ENCODE data around the gene TLN1. TPM values are rescaled to one million over a fixed set of nuclear protein-coding genes. Genes with fewer than 3 reads are reported as not detected.

TLN1 gene
- total RNA-seq, 4 donors from 2014 or later: 888 to 1,583 (median 1,047) TPM

DNA sequence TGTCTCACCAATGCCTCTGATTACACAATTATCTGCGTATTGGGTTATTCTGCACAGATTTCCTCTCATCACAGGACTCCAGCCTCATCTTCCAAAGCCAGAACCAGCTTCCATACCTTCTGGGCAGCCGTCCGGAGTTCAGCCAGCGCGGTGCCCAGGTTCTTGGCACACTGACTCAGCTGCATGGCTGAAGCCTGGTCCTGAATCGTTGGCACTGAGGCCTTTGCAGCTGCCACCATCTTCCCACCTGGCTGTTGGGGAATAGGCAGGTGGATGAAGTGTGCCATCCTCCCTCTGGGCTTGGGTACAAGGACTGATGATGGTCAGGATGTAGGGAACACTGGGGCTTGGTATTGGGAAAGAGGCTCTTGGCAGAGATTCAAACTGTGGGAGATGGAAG is 17.9 kb downstream of the TLN1 start:
- no peak for ATAC-seq
- peak overlapping the region; percentile 24 to 98 (median 86) for H3K27ac ChIP-seq
- no peak for TF ChIP-seq POLR2A (IDR thresholded peaks at IDR 0.05)
- TF ChIP-seq, protein P1, sequence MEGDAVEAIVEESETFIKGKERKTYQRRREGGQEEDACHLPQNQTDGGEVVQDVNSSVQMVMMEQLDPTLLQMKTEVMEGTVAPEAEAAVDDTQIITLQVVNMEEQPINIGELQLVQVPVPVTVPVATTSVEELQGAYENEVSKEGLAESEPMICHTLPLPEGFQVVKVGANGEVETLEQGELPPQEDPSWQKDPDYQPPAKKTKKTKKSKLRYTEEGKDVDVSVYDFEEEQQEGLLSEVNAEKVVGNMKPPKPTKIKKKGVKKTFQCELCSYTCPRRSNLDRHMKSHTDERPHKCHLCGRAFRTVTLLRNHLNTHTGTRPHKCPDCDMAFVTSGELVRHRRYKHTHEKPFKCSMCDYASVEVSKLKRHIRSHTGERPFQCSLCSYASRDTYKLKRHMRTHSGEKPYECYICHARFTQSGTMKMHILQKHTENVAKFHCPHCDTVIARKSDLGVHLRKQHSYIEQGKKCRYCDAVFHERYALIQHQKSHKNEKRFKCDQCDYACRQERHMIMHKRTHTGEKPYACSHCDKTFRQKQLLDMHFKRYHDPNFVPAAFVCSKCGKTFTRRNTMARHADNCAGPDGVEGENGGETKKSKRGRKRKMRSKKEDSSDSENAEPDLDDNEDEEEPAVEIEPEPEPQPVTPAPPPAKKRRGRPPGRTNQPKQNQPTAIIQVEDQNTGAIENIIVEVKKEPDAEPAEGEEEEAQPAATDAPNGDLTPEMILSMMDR (IDR thresholded peaks at IDR 0.05): no peak
- TF ChIP-seq POLR2AphosphoS5 (IDR thresholded peaks at IDR 0.05): no peak
- no peak for TF ChIP-seq EP300 (IDR thresholded peaks at IDR 0.05)
- no peaks in the 10 kb centered on the region for H3K9me3 ChIP-seq
- 52 to 84% methylated on average over 2 to 6 of the region's 6 CpGs for WGBS, 2 donors (ENCODE audit: low coverage in 1 of 2)
- no peaks in the 10 kb centered on the region for H3K27me3 ChIP-seq
- peaks cover 13 to 100% of the 10 kb centered on the region in 2 donors for H3K36me3 ChIP-seq
- H3K4me1 ChIP-seq: peaks cover 0 to 30% (median 0%) of the 10 kb centered on the region in 3 donors
- no peak overlapping the region for H3K4me3 ChIP-seq

DNA sequence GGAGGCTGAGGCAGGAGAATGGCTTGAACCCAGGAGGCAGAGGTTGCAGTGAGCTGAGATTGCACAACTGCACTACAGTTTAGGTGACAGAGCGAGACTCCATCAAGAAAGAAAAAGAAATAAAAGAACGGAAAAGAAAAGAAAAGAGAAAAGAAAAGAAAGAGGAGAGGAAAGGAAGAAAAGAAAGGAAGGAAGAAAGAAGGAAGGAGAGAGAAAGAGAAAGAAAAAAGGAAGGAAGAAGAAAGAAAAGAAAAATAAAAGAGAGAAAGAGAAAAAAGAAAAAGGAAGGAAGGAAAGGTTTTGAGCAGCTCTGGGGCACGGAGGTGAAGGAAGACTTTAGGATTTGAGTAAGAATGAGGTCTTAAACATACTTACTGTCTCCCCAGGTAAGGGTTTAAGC is 18.4 kb downstream of the TLN1 start:
- H3K4me3 ChIP-seq: no peak overlapping the region
- TF ChIP-seq POLR2A (IDR thresholded peaks at IDR 0.05): no peak
- ATAC-seq: no peak
- peaks cover 0 to 30% (median 0%) of the 10 kb centered on the region in 3 donors for H3K4me1 ChIP-seq
- H3K9me3 ChIP-seq: no peaks in the 10 kb centered on the region
- H3K27ac ChIP-seq: peak overlapping the region; percentile 24 to 98 (median 86)
- WGBS, 2 donors (ENCODE audit: low coverage in 1 of 2): 70 to 91% methylated on average over 2 to 3 of the region's 3 CpGs
- H3K27me3 ChIP-seq: no peaks in the 10 kb centered on the region
- H3K36me3 ChIP-seq: peaks cover 13 to 100% of the 10 kb centered on the region in 2 donors

DNA sequence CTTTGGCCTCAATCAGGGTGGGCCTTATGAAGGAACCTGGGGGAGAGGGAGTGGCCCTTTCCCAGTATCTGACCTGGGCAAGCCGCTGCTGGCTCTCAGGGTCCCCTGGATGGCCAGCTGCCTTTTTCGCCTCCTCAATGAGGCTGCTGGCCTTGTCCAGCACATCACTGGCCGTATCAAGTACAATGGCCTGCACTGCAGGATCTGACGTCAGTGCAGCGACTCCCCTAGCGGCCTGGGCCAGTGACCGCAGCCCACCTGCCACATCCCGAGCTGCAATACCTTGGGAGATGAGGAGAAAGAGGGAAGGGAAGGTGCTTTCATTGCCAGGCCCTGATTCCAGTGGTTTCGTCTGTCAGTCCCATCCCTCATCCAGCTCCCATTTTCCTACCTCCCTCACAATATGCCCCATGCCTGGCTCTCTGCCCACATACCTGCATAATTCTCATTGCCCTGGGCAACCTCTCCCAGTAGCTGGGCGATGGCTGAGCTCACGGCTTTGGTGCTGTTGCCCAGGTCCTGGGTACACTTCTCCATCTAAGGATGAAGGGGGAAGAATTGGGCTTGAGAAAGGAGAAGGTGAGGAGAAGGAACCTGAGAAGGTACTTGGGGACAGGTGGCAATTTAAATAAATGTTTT is 19.1 kb downstream of the TLN1 start:
- H3K27ac ChIP-seq: peak overlapping the region in 3 of 4 donors; percentile 61 to 98 (median 97)
- H3K36me3 ChIP-seq: peaks cover 11 to 100% of the 10 kb centered on the region in 2 donors

DNA sequence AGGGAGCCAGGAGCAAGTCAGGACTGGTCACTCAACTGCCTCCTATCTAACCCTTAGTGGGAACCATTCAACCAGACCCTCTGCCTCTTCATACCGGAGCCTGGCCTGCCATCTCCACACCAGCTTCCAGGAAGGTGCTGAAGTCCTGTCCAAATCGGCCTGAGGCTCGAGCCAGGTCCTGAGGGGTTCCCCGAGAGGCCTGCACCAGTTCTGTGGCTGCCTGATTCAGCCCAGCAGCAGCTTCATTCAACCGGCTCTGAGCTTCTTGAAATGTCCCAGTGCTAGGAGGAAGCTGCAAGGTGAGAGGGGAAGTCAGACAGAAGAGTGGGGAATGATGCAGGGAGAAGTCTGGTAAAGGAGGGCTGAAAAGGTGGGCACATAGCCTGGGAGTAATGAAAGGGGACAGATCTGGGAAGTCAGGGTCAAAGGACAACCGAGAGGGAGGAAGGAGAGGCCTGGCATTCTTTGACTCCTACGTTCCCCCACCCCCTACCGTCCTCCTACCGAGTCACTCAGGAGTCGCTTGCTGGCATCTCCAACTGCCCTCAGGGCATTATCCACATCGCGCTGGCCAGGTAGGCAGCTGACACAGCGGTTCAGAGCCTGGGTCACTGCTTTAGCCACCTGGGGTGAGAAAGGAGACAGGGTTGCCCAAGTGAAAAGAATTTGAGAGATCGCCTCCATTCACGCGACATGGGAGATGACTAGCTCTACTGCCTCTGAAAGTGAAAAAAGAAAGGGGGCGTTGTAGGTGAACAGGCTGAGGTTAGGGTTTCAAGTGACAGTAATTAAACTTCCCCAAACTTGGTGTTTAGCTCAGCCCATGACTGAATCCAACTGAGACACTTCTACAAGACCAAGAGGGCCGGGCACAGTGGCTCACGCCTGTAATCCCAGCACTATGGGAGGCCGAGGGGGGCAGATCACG is 20.2 kb downstream of the TLN1 start:
- 82% methylated on average over 8 of the region's 21 CpGs; no CpG with 5 or more reads in 1 of the 2 donors for WGBS, 2 donors (ENCODE audit: low coverage in 1 of 2)
- ATAC-seq: no peak
- TF ChIP-seq EP300 (IDR thresholded peaks at IDR 0.05) (no peak), POLR2AphosphoS5 (IDR thresholded peaks at IDR 0.05) (no peak), POLR2A (IDR thresholded peaks at IDR 0.05) (no peak)
- TF ChIP-seq, protein P1 (IDR thresholded peaks at IDR 0.05): no peak
- Histone ChIP-seq H3K36me3 (peaks cover 12 to 100% of the 10 kb centered on the region in 2 donors), H3K27me3 (no peaks in the 10 kb centered on the region), H3K27ac (peak overlapping the region in 3 of 4 donors; percentile 34 to 98 (median 97)), H3K9me3 (no peaks in the 10 kb centered on the region), H3K4me1 (peaks cover 0 to 26% (median 0%) of the 10 kb centered on the region in 3 donors), H3K4me3 (no peak overlapping the region)

More for the DNA sequence above, 19.1 kb downstream of the TLN1 start:
- no peak for TF ChIP-seq POLR2A (IDR thresholded peaks at IDR 0.05)
- TF ChIP-seq, protein P1 (IDR thresholded peaks at IDR 0.05): no peak
- no peak for TF ChIP-seq POLR2AphosphoS5 (IDR thresholded peaks at IDR 0.05)
- no peak for TF ChIP-seq EP300 (IDR thresholded peaks at IDR 0.05)
- ATAC-seq: no peak
- H3K4me1 ChIP-seq: peaks cover 0 to 30% (median 0%) of the 10 kb centered on the region in 3 donors
- WGBS, 2 donors (ENCODE audit: low coverage in 1 of 2): 70 to 100% methylated on average over 1 to 2 of the region's 11 CpGs
- H3K27me3 ChIP-seq: no peaks in the 10 kb centered on the region
- no peak overlapping the region for H3K4me3 ChIP-seq
- no peaks in the 10 kb centered on the region for H3K9me3 ChIP-seq

DNA sequence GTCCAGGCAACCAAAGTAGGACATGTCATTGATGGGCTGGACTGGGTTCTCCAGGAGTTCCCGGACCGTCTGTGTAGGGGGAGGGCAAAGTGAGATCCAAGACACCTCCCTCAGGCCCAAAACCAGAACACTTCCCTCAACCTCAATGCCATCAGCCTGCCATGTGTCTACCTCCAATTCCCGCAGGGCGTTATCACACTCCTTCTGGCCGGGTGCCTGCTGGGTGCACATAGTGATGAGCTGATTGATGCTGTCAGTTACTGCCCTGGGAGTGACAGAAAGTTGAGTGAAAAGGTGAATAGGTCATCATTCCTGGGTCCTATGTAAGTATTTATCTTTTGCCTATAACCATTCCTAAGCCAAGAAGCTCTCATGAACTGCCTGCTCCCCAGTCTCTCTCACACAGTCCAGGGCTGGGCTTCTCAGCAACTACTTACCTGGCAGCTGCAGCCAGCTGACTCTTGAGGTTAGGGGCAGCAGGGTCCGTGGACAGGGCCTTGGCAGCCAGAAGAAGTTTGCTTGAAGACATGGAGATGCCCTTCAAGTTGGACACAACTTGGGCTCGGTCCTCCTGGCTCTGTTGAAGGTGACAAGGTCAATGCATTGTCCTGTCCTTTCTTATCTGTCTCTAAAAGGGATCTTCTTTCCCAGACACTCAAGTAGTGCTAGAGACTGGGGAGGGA is 21.0 kb downstream of the TLN1 start:
- peak overlapping the region in 3 of 4 donors; percentile 34 to 98 (median 97) for H3K27ac ChIP-seq

More for the DNA sequence above, 21.0 kb downstream of the TLN1 start:
- H3K27me3 ChIP-seq: no peaks in the 10 kb centered on the region
- 56% methylated on average over 5 of the region's 7 CpGs; no CpG with 5 or more reads in 1 of the 2 donors for WGBS, 2 donors (ENCODE audit: low coverage in 1 of 2)
- no peak overlapping the region for H3K4me3 ChIP-seq
- ATAC-seq: no peak
- no peaks in the 10 kb centered on the region for H3K9me3 ChIP-seq
- TF ChIP-seq POLR2AphosphoS5 (IDR thresholded peaks at IDR 0.05): no peak
- TF ChIP-seq, protein P1 (IDR thresholded peaks at IDR 0.05): no peak
- H3K4me1 ChIP-seq: peaks cover 0 to 18% (median 0%) of the 10 kb centered on the region in 3 donors
- H3K36me3 ChIP-seq: peaks cover 15 to 100% of the 10 kb centered on the region in 2 donors

Measured in gastroesophageal sphincter (tissue), 4 donors.